ENCODE measurements around the gene FGF13.

DNA sequence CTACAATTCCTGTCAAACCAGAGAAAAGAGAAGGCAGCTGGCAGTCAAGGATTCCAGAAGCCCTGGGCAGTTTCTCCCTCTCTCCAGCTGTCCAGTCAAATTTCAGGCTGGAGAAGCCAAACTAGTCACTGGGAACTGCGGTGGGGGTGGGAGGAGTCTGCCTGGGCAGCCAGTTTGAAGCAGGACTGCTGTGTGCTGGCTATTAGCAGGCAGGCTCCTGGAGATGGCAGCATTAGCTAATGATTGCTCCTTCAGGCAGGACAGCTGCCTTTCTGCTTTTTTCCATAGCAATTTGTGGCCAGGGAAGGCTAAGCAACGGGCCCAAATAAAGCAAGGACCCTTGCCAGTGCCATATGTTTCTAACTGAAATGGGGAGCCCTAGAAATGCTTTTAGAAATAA, 44.7 kb upstream of the FGF13 start:
- TF ChIP-seq, protein P1, sequence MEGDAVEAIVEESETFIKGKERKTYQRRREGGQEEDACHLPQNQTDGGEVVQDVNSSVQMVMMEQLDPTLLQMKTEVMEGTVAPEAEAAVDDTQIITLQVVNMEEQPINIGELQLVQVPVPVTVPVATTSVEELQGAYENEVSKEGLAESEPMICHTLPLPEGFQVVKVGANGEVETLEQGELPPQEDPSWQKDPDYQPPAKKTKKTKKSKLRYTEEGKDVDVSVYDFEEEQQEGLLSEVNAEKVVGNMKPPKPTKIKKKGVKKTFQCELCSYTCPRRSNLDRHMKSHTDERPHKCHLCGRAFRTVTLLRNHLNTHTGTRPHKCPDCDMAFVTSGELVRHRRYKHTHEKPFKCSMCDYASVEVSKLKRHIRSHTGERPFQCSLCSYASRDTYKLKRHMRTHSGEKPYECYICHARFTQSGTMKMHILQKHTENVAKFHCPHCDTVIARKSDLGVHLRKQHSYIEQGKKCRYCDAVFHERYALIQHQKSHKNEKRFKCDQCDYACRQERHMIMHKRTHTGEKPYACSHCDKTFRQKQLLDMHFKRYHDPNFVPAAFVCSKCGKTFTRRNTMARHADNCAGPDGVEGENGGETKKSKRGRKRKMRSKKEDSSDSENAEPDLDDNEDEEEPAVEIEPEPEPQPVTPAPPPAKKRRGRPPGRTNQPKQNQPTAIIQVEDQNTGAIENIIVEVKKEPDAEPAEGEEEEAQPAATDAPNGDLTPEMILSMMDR (IDR thresholded peaks at IDR 0.05), result no peak
- TF ChIP-seq POLR2A (IDR thresholded peaks at IDR 0.05), result no peak
